SK-N-SH treated with all-trans-retinoic acid at 6 μM for 48 hours (cell line): Measurements from ENCODE around the gene CENPT.
A peak's percentile ranks its signal among the peaks of the same experiment; 100 is the strongest.

Source experiments
- ATAC-seq: fragments of 200-7000 bp; cut with Tn5 transposase; 3 replicates; pipeline ENCODE4 v1.9.1; 2020; ENCODE audit warnings: mild to moderate bottlenecking, moderate library complexity
- CSDC2 ChIP-seq: fragments of 250-450 bp; sonication (Bioruptor Pico); IDR thresholded peaks from 2 replicates; pipeline ENCODE4 v1.5.0; 2020; ENCODE audit warnings: mild to moderate bottlenecking, moderate library complexity
- ESRRG ChIP-seq: fragments of 250-450 bp; sonication (Bioruptor Pico); IDR thresholded peaks from 2 replicates; pipeline ENCODE4 v1.6.1; 2021; ENCODE audit warnings: mild to moderate bottlenecking
- GLIS3 ChIP-seq: fragments of 250-450 bp; sonication (Bioruptor Pico); IDR thresholded peaks from 2 replicates; pipeline ENCODE4 v1.5.0; 2020; ENCODE audit warnings: mild to moderate bottlenecking, moderate library complexity
- ISL1 ChIP-seq: fragments of 250-450 bp; sonication (Bioruptor Pico); IDR thresholded peaks from 2 replicates; pipeline ENCODE4 v2.1.2; 2022; ENCODE audit warnings: mild to moderate bottlenecking, moderate library complexity
- OSR1 ChIP-seq: fragments of 250-450 bp; sonication (Bioruptor Pico); IDR thresholded peaks from 2 replicates; pipeline ENCODE4 v1.8.0; 2022; ENCODE audit warnings: moderate library complexity, mild to moderate bottlenecking, inconsistent platforms
- PATZ1 ChIP-seq: fragments of 250-450 bp; sonication (Bioruptor Pico); IDR thresholded peaks from 2 replicates; pipeline ENCODE4 v1.8.0; 2020; ENCODE audit warnings: mild to moderate bottlenecking, moderate library complexity, borderline replicate concordance
- SNAI2 ChIP-seq: fragments of 250-450 bp; sonication (Bioruptor Pico); IDR thresholded peaks from 2 replicates; pipeline ENCODE4 v1.5.0; 2020; ENCODE audit warnings: mild to moderate bottlenecking, moderate library complexity
- TCF4 ChIP-seq: fragments of 250-450 bp; sonication (Bioruptor Pico); IDR thresholded peaks from 2 replicates; pipeline ENCODE4 v1.8.0; 2021; ENCODE audit warnings: mild to moderate bottlenecking, moderate library complexity, borderline replicate concordance
- TOX ChIP-seq: fragments of 250-450 bp; sonication (Bioruptor Pico); IDR thresholded peaks from 2 replicates; pipeline ENCODE4 v1.8.0; 2021; ENCODE audit warnings: mild to moderate bottlenecking, moderate library complexity, borderline replicate concordance
- ZFP3 ChIP-seq: fragments of 250-450 bp; sonication (Bioruptor Pico); IDR thresholded peaks from 2 replicates; pipeline ENCODE4 v1.5.0; 2020; ENCODE audit warnings: mild to moderate bottlenecking, moderate library complexity
- ZFP30 ChIP-seq: fragments of 450-650 bp; formaldehyde crosslinking; IDR thresholded peaks from 2 replicates; pipeline ENCODE4 v1.5.0; 2022; ENCODE audit warnings: mild to moderate bottlenecking, moderate library complexity
- ZNF70 ChIP-seq: fragments of 450-650 bp; formaldehyde crosslinking; IDR thresholded peaks from 2 replicates; pipeline ENCODE4 v1.5.0; 2020; ENCODE audit warnings: mild to moderate bottlenecking, moderate library complexity
- ZNF8 ChIP-seq: fragments of 450-650 bp; formaldehyde crosslinking; IDR thresholded peaks from 2 replicates; pipeline ENCODE4 v1.5.0; 2020; ENCODE audit warnings: mild to moderate bottlenecking, moderate library complexity
- TF ChIP-seq, protein P1 (sequence below): fragments of 250-450 bp; sonication (Bioruptor Pico); IDR thresholded peaks from 2 replicates; pipeline ENCODE4 v1.5.1; 2021; ENCODE audit warnings: mild to moderate bottlenecking, moderate library complexity
- TF ChIP-seq, protein P2 (sequence below): fragments of 250-450 bp; sonication (Bioruptor Pico); IDR thresholded peaks from 2 replicates; pipeline ENCODE4 v1.5.0; 2020; ENCODE audit warnings: mild to moderate bottlenecking, moderate library complexity
- TF ChIP-seq, protein P3 (sequence below): fragments of 250-450 bp; sonication (Bioruptor Pico); IDR thresholded peaks from 2 replicates; pipeline ENCODE4 v1.5.1; 2020; ENCODE audit warnings: low read depth, mild to moderate bottlenecking, moderate library complexity

Gene CENPT

GRCh38 chr16:67807148-67807682 is 40.3 kb downstream of the CENPT start:
- TF ChIP-seq, protein P1, sequence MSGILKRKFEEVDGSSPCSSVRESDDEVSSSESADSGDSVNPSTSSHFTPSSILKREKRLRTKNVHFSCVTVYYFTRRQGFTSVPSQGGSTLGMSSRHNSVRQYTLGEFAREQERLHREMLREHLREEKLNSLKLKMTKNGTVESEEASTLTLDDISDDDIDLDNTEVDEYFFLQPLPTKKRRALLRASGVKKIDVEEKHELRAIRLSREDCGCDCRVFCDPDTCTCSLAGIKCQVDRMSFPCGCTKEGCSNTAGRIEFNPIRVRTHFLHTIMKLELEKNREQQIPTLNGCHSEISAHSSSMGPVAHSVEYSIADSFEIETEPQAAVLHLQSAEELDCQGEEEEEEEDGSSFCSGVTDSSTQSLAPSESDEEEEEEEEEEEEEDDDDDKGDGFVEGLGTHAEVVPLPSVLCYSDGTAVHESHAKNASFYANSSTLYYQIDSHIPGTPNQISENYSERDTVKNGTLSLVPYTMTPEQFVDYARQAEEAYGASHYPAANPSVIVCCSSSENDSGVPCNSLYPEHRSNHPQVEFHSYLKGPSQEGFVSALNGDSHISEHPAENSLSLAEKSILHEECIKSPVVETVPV (CRISPR knock-in tag) = no peak
- TF ChIP-seq TOX (CRISPR knock-in tag) = no peak
- peak; percentile 41; the same call in 2 of the 3 replicates for ATAC-seq

DNA sequence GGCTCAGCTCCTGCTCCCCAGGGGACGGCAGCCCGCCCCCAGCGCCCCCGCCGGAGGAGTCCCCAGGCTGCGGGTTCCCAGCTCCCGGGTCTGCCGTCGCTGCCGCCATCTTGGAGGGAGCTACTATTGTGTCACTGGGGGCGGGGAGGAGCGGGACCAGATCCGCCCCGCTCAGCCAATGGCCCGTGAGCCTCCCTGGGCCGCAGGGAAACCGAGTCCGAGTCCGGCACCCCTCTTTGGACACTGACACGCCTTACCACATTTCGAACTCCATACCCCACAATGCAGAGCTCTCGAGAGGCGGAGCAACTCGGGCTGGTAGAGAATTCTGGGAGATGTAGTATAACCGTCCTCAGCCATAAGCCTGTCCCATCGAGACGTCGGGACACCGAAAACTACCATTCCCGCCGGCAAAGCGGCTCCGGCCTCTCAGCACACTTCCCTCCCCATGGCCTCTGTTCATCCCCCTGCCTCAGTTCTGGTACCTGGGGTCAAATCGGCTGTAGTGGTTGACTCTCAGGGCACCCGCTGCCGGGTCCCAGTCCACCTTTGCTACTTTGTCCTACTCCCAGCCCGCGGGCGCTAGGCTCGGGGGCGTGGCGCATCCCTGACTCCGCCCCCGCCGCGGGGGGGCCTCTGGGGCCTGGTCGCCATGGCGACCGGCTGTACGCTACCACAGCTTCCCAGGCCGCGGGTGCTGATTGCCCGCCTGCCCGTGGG is 40.9 kb downstream of the CENPT start, which contains the start of the genes RANBP10 and TSNAXIP1:
TSS of gene RANBP10 (minus strand) at position 133 of the 720 bp plus-strand sequence. CDS start at position 109, 24 bp downstream.
TSS of gene TSNAXIP1 (plus strand) at position 462 of the 720 bp plus-strand sequence. CDS start 261 bp downstream, outside the sequence.
- TF ChIP-seq, protein P2, sequence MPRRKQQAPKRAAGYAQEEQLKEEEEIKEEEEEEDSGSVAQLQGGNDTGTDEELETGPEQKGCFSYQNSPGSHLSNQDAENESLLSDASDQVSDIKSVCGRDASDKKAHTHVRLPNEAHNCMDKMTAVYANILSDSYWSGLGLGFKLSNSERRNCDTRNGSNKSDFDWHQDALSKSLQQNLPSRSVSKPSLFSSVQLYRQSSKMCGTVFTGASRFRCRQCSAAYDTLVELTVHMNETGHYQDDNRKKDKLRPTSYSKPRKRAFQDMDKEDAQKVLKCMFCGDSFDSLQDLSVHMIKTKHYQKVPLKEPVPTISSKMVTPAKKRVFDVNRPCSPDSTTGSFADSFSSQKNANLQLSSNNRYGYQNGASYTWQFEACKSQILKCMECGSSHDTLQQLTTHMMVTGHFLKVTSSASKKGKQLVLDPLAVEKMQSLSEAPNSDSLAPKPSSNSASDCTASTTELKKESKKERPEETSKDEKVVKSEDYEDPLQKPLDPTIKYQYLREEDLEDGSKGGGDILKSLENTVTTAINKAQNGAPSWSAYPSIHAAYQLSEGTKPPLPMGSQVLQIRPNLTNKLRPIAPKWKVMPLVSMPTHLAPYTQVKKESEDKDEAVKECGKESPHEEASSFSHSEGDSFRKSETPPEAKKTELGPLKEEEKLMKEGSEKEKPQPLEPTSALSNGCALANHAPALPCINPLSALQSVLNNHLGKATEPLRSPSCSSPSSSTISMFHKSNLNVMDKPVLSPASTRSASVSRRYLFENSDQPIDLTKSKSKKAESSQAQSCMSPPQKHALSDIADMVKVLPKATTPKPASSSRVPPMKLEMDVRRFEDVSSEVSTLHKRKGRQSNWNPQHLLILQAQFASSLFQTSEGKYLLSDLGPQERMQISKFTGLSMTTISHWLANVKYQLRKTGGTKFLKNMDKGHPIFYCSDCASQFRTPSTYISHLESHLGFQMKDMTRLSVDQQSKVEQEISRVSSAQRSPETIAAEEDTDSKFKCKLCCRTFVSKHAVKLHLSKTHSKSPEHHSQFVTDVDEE (CRISPR knock-in tag) = peak; percentile 84
- TF ChIP-seq PATZ1 (CRISPR knock-in tag) = peak; percentile 43; the same call in 1 of the 2 replicates
- no peak; the same call in 1 of the 2 replicates for TF ChIP-seq ZFP3
- 0 out of 2 replicates have a peak, but pooled peaks have one; percentile 60 for TF ChIP-seq CSDC2
- TF ChIP-seq ESRRG (CRISPR knock-in tag) = no peak
- TF ChIP-seq ZNF8 (CRISPR knock-in tag) = peak; percentile 19; the same call in 1 of the 2 replicates
- peak; percentile 98 for ATAC-seq

GRCh38 chr16:67805718-67806427 is 41.6 kb downstream of the CENPT start:
- TF ChIP-seq PATZ1 (CRISPR knock-in tag) = no peak
- TF ChIP-seq, protein P3, sequence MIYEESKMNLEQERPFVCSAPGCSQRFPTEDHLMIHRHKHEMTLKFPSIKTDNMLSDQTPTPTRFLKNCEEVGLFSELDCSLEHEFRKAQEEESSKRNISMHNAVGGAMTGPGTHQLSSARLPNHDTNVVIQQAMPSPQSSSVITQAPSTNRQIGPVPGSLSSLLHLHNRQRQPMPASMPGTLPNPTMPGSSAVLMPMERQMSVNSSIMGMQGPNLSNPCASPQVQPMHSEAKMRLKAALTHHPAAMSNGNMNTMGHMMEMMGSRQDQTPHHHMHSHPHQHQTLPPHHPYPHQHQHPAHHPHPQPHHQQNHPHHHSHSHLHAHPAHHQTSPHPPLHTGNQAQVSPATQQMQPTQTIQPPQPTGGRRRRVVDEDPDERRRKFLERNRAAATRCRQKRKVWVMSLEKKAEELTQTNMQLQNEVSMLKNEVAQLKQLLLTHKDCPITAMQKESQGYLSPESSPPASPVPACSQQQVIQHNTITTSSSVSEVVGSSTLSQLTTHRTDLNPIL (CRISPR knock-in tag) = no peak
- no peak for TF ChIP-seq ISL1 (CRISPR knock-in tag)
- no peak for TF ChIP-seq GLIS3 (CRISPR knock-in tag)
- TF ChIP-seq, all 23 proteins: peak for 0
- ATAC-seq = peak; percentile 9

- no peak for ATAC-seq
- TF ChIP-seq GLIS3 (CRISPR knock-in tag) (no peak), ZNF70 (CRISPR knock-in tag) (no peak), TCF4 (CRISPR knock-in tag) (no peak), OSR1 (no peak), SNAI2 (CRISPR knock-in tag) (no peak), ZFP30 (CRISPR knock-in tag) (no peak)
- TF ChIP-seq, protein P3 (CRISPR knock-in tag) = no peak
- TF ChIP-seq, protein P2 (CRISPR knock-in tag) = no peak
These were observed 42.5 kb downstream of the CENPT start for GRCh38 chr16:67804853-67805542.
